Calu3 (cell line): ENCODE data around the gene CTTNBP2. TPM values are rescaled to one million over a fixed set of nuclear protein-coding genes. Genes with fewer than 3 reads are reported as not detected.
A peak's percentile ranks its signal among the peaks of the same experiment; 100 is the strongest.

ENCODE experiments used
- BruUV-seq: library from RNA; stranded (reverse); fragments of 400-500 nt; replicated peaks from 2 replicates; lab custom pipeline; 2021; lab: Mats Ljungman, UMichigan
- CTCF ChIA-PET: fragments of 300-600 bp; sonication (Branson Sonifier 250); formaldehyde crosslinking; loops from one replicate; lab custom pipeline; 2022; ENCODE audit warnings: antibody characterized with exemption; lab: Charles Lee
- DNase-seq: peaks from one replicate; pipeline ENCODE4 v3.0.0; 2022
- H3K27ac Mint-ChIP-seq: one replicate; pipeline ENCODE4 v1.8.0; 2022; ENCODE audit warnings: mixed read lengths; ENCODE audit not compliant: unreplicated experiment
- H3K27me3 Mint-ChIP-seq: one replicate; pipeline ENCODE4 v1.8.0; 2022; ENCODE audit warnings: mixed read lengths; ENCODE audit not compliant: unreplicated experiment
- H3K36me3 Mint-ChIP-seq: one replicate; pipeline ENCODE4 v1.8.0; 2022; ENCODE audit warnings: mild to moderate bottlenecking, moderate library complexity, mixed read lengths; ENCODE audit not compliant: insufficient read depth, unreplicated experiment
- H3K4me1 Mint-ChIP-seq: one replicate; pipeline ENCODE4 v1.8.0; 2022; ENCODE audit warnings: mild to moderate bottlenecking, low read depth, mixed read lengths; ENCODE audit not compliant: unreplicated experiment
- H3K4me3 Mint-ChIP-seq: one replicate; pipeline ENCODE4 v1.8.0; 2022; ENCODE audit warnings: mild to moderate bottlenecking, low read depth, moderate library complexity, mixed read lengths; ENCODE audit not compliant: unreplicated experiment
- H3K9me3 Mint-ChIP-seq: one replicate; pipeline ENCODE4 v1.8.0; 2022; ENCODE audit warnings: low read depth, mixed read lengths; ENCODE audit not compliant: unreplicated experiment
- CTCF ChIP-seq: fragments of 200-600 bp; IDR thresholded peaks from one replicate; pipeline ENCODE4 v1.8.0; 2022; ENCODE audit warnings: antibody characterized with exemption; ENCODE audit not compliant: unreplicated experiment
- intact Hi-C: fragments of 100-400 bp; cut with micrococcal nuclease; formaldehyde crosslinking; loops from one replicate; pipeline ENCODE4 v1.10.0; 2022; ENCODE audit not compliant: unreplicated experiment
- total RNA-seq: library from RNA; stranded (reverse); gene quantifications from 2 replicates; pipeline ENCODE4 v1.2.3, GENCODE V29; 2022

CTTNBP2 gene
- total RNA-seq, 1 experiment from 2014 or later = 2.3 TPM

GRCh38 chr7:117841011-117841410 is 32.2 kb downstream of the CTTNBP2 start:
- no TSS peak for BruUV-seq
- H3K27ac Mint-ChIP-seq = no peak overlapping the region
- DNase-seq = no peak
- CTCF ChIA-PET = no interaction called here
- H3K4me1 Mint-ChIP-seq = peaks cover 15% of the 10 kb centered on the region
- peaks cover 5% of the 10 kb centered on the region for H3K9me3 Mint-ChIP-seq
- intact Hi-C loops = no loop called here
- TF ChIP-seq CTCF = no peak
- no peaks in the 10 kb centered on the region for H3K27me3 Mint-ChIP-seq
- no peak overlapping the region for H3K4me3 Mint-ChIP-seq
- H3K36me3 Mint-ChIP-seq = no peaks in the 10 kb centered on the region

- BruUV-seq = no TSS peak
- DNase-seq = no peak
- Mint-ChIP-seq H3K4me1 (peaks cover 15% of the 10 kb centered on the region), H3K27ac (no peak overlapping the region), H3K36me3 (no peaks in the 10 kb centered on the region), H3K4me3 (no peak overlapping the region), H3K9me3 (peaks cover 5% of the 10 kb centered on the region), H3K27me3 (no peaks in the 10 kb centered on the region)
- intact Hi-C loops = no loop called here
- no peak for TF ChIP-seq CTCF
- CTCF ChIA-PET = no interaction called here
These were observed 33.7 kb downstream of the CTTNBP2 start for GRCh38 chr7:117839507-117839906.

GRCh38 chr7:117837841-117838240 is 35.4 kb downstream of the CTTNBP2 start:
- H3K4me3 Mint-ChIP-seq = no peak overlapping the region
- H3K36me3 Mint-ChIP-seq = no peaks in the 10 kb centered on the region
- DNase-seq = peak; percentile 17
- BruUV-seq = no TSS peak
- peaks cover 15% of the 10 kb centered on the region for H3K4me1 Mint-ChIP-seq
- no peak for TF ChIP-seq CTCF
- intact Hi-C loops = no loop called here
- peaks cover 4% of the 10 kb centered on the region for H3K27me3 Mint-ChIP-seq
- CTCF ChIA-PET = interaction anchor here (0.6 kb wide), 1 partner anchor 14 kb away, joined by 3 read pairs; no protein-coding TSS in a partner anchor
- H3K9me3 Mint-ChIP-seq = no peaks in the 10 kb centered on the region
- no peak overlapping the region for H3K27ac Mint-ChIP-seq

GRCh38 chr7:117835016-117835664 is 38.1 kb downstream of the CTTNBP2 start:
- CTCF ChIA-PET = no interaction called here
- no peak overlapping the region for H3K27ac Mint-ChIP-seq
- H3K4me1 Mint-ChIP-seq = peaks cover 15% of the 10 kb centered on the region
- no TSS peak for BruUV-seq
- peaks cover 23% of the 10 kb centered on the region for H3K27me3 Mint-ChIP-seq
- H3K4me3 Mint-ChIP-seq = no peak overlapping the region
- no peak for TF ChIP-seq CTCF
- peaks cover 5% of the 10 kb centered on the region for H3K9me3 Mint-ChIP-seq
- no peaks in the 10 kb centered on the region for H3K36me3 Mint-ChIP-seq
- DNase-seq = no peak
- intact Hi-C loops = no loop called here
